ENCODE results near the gene KRT26.

DNA sequence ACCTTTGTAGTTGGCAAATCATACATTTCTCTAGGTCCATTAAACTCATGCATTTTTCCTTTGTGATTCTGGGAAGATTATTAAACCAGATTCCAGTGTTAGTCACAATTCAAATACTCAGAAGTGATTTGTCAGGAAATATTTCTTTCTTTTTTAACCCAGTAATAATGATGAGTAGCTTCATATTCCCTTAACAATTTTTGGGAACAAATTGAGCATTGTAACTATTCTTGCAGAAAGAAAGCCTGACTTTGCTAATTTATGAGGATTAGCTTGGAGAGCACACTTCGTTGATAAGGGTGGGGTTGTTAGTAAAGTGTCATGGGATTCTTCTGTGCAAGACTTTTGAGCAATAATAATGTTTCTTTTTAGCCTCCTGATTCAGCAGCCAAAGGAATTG is 49.8 kb downstream of the KRT26 start:
- TF ChIP-seq, protein P1, sequence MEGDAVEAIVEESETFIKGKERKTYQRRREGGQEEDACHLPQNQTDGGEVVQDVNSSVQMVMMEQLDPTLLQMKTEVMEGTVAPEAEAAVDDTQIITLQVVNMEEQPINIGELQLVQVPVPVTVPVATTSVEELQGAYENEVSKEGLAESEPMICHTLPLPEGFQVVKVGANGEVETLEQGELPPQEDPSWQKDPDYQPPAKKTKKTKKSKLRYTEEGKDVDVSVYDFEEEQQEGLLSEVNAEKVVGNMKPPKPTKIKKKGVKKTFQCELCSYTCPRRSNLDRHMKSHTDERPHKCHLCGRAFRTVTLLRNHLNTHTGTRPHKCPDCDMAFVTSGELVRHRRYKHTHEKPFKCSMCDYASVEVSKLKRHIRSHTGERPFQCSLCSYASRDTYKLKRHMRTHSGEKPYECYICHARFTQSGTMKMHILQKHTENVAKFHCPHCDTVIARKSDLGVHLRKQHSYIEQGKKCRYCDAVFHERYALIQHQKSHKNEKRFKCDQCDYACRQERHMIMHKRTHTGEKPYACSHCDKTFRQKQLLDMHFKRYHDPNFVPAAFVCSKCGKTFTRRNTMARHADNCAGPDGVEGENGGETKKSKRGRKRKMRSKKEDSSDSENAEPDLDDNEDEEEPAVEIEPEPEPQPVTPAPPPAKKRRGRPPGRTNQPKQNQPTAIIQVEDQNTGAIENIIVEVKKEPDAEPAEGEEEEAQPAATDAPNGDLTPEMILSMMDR (IDR thresholded peaks at IDR 0.05): no peak
- TF ChIP-seq EP300 (IDR thresholded peaks at IDR 0.05): no peak

Measured in ovary (tissue), 3 donors.